ENCODE measurements around the gene P2RY14.
A peak's percentile ranks its signal among the peaks of the same experiment; 100 is the strongest.
"Not testable (repeated sequence)": the region's sequence is repeated elsewhere in the genome, so short reads cannot be mapped to it uniquely, and the experiment has no call there.

The P2RY14 gene

GRCh38 chr3:151232991-151233390, 45.4 kb downstream of the P2RY14 start:
- H3K9me3 ChIP-seq (ENCODE audit: control insufficient read depth, insufficient read depth, low read depth, low read length): no peaks in the 10 kb centered on the region
- CTCF ChIA-PET: no interaction called here
- no peaks in the 10 kb centered on the region for H3K36me3 ChIP-seq (ENCODE audit: control insufficient read depth in 2 of 2, insufficient read depth in 1 of 2, low read length in 2 of 2)
- POLR2A ChIA-PET: interaction anchor here (0.7 kb wide), 1 partner anchor 37 kb away, joined by 4 read pairs; no protein-coding TSS in a partner anchor
- H3K4me1 ChIP-seq (ENCODE audit: control insufficient read depth, insufficient read depth, low read length): no peaks in the 10 kb centered on the region
- H3K4me3 ChIP-seq (ENCODE audit: low read depth, low read length): no peak overlapping the region
- no peak overlapping the region for H3K27ac ChIP-seq (ENCODE audit: extremely low read depth, low read depth, low read length)
- TF ChIP-seq IKZF3 (tag by site-specific recombination; IDR thresholded peaks at IDR 0.05) (no peak), PBX3 (CRISPR knock-in tag; IDR thresholded peaks at IDR 0.05) (no peak), ZNF335 (tag by site-specific recombination; conservative IDR thresholded peaks at IDR 0.05) (no peak), ZNF629 (tag by site-specific recombination; IDR thresholded peaks at IDR 0.05) (no peak), GLI2 (tag by site-specific recombination; IDR thresholded peaks at IDR 0.05; ENCODE audit: borderline replicate concordance, low read depth) (no peak), KLF10 (tag by site-specific recombination; IDR thresholded peaks at IDR 0.05) (no peak), ZBTB6 (tag by site-specific recombination; IDR thresholded peaks at IDR 0.05) (no peak), PRDM10 (tag by site-specific recombination; IDR thresholded peaks at IDR 0.05) (no peak), ZNF239 (tag by site-specific recombination; IDR thresholded peaks at IDR 0.05) (no peak), ZNF580 (tag by site-specific recombination; IDR thresholded peaks at IDR 0.05) (no peak)

- POLR2A ChIA-PET: interaction anchor here (0.7 kb wide), 1 partner anchor 38 kb away, joined by 4 read pairs; no protein-coding TSS in a partner anchor
- H3K27ac ChIP-seq (ENCODE audit: extremely low read depth, low read depth, low read length); CTCF ChIA-PET; H3K9me3 ChIP-seq (ENCODE audit: control insufficient read depth, insufficient read depth, low read depth, low read length); H3K4me1 ChIP-seq (ENCODE audit: control insufficient read depth, insufficient read depth, low read length); H3K4me3 ChIP-seq (ENCODE audit: low read depth, low read length); H3K36me3 ChIP-seq (ENCODE audit: control insufficient read depth in 2 of 2, insufficient read depth in 1 of 2, low read length in 2 of 2): not testable (repeated sequence)
- peak; percentile 56; the same call in 1 of the 2 replicates for TF ChIP-seq ZNF146 (tag by site-specific recombination; IDR thresholded peaks at IDR 0.05)
Measured at GRCh38 chr3:151232403-151232802, 45.9 kb downstream of the P2RY14 start.

- no peak overlapping the region for H3K27ac ChIP-seq (ENCODE audit: extremely low read depth, low read depth, low read length)
- CTCF ChIA-PET: interaction anchor here (0.7 to 1.8 kb wide), 3 partner anchors 52 to 1407 kb away, joined by 3 to 9 read pairs (median 3); no protein-coding TSS in a partner anchor
- POLR2A ChIA-PET: no interaction called here
- H3K9me3 ChIP-seq (ENCODE audit: control insufficient read depth, insufficient read depth, low read depth, low read length): no peaks in the 10 kb centered on the region
- H3K36me3 ChIP-seq (ENCODE audit: control insufficient read depth in 2 of 2, insufficient read depth in 1 of 2, low read length in 2 of 2): no peaks in the 10 kb centered on the region
- TF ChIP-seq SP7 (tag by site-specific recombination; IDR thresholded peaks at IDR 0.05): no peak
- TF ChIP-seq ZNF433 (tag by site-specific recombination; IDR thresholded peaks at IDR 0.05; ENCODE audit: low read depth): no peak
- TF ChIP-seq ZNF664 (tag by site-specific recombination; IDR thresholded peaks at IDR 0.05): no peak
- TF ChIP-seq ZBTB49 (tag by site-specific recombination; IDR thresholded peaks at IDR 0.05; ENCODE audit: low read depth): no peak
- no peak for TF ChIP-seq ZNF121 (tag by site-specific recombination; IDR thresholded peaks at IDR 0.05)
- TF ChIP-seq ZNF202 (tag by site-specific recombination; IDR thresholded peaks at IDR 0.05; ENCODE audit: borderline replicate concordance): no peak
- TF ChIP-seq ZNF530 (tag by site-specific recombination; IDR thresholded peaks at IDR 0.05; ENCODE audit: low read depth): no peak
- no peak for TF ChIP-seq ZNF561 (tag by site-specific recombination; IDR thresholded peaks at IDR 0.05; ENCODE audit: borderline replicate concordance)
- no peak overlapping the region for H3K4me3 ChIP-seq (ENCODE audit: low read depth, low read length)
- no peaks in the 10 kb centered on the region for H3K4me1 ChIP-seq (ENCODE audit: control insufficient read depth, insufficient read depth, low read length)
Measured at GRCh38 chr3:151230646-151231045, 47.7 kb downstream of the P2RY14 start.
